ENCODE measurements around the gene OLFML2A. TPM values are rescaled to one million over a fixed set of nuclear protein-coding genes. Genes with fewer than 3 reads are reported as not detected.

OLFML2A gene
- total and polyA plus RNA-seq, 3 experiments from 2014 or later, result not detected

GRCh38 chr9:124852829-124853531 is 76.0 kb downstream of the OLFML2A start, which contains the start of gene WDR38:
Gene WDR38 (plus strand): TSS chr9:124853460. CDS start chr9:124853532, 72 bp downstream.
- Histone ChIP-seq H3K27ac (ENCODE audit: low read depth, low read length) (peak within 1 kb of the TSS; percentile 64), H3K4me1 (ENCODE audit: insufficient read depth, low read length) (peaks cover 15% of the 10 kb centered on the region), H3K36me3 (ENCODE audit: insufficient read depth, low read length) (peaks cover 6% of the 10 kb centered on the region), H3K9me3 (ENCODE audit: low read length) (no peaks in the 10 kb centered on the region), H3K4me3 (ENCODE audit: low read length) (peak within 1 kb of the TSS; percentile 44), H3K27me3 (ENCODE audit: insufficient read depth, low read length, poor library complexity, severe bottlenecking) (no peaks in the 10 kb centered on the region)
- Mint-ChIP-seq H3K9me3 (no peaks in the 10 kb centered on the region), H3K4me1 (peaks cover 8 to 29% (median 10%) of the 10 kb centered on the region in 3 donors), H3K27ac (peak within 1 kb of the TSS; percentile 64 to 91 (median 87)), H3K4me3 (peak within 1 kb of the TSS; percentile 56 to 88 (median 68)), H3K27me3 (peaks cover 0 to 2% of the 10 kb centered on the region in 2 donors), H3K36me3 (peaks cover 0 to 17% (median 0%) of the 10 kb centered on the region in 3 donors)
- peak; percentile 73 to 91 (median 87) for DNase-seq
- POLR2A ChIA-PET, result interaction anchor here (1.0 to 1.7 kb wide), 2 partner anchors 8 to 17 kb away, joined by 3 to 6 read pairs; no protein-coding TSS in a partner anchor
- CTCF ChIA-PET, result interaction anchor here (1.0 to 6.5 kb wide), 28 partner anchors 8 to 448 kb away, joined by 3 to 121 read pairs (median 5); partner anchors contain the start of genes ARPC5L, NR6A1, OLFML2A and RPL35

GRCh38 chr9:124853605-124854143 is 76.7 kb downstream of the OLFML2A start:
- peaks cover 15% of the 10 kb centered on the region for H3K4me1 ChIP-seq (ENCODE audit: insufficient read depth, low read length)
- POLR2A ChIA-PET, result interaction anchor here (1.7 kb wide), 1 partner anchor 16 kb away, joined by 6 read pairs; no protein-coding TSS in a partner anchor
- peak in 1 of 5 donors; percentile 18 for DNase-seq
- H3K4me1 Mint-ChIP-seq, result peaks cover 8 to 31% (median 12%) of the 10 kb centered on the region in 3 donors
- H3K27me3 ChIP-seq (ENCODE audit: insufficient read depth, low read length, poor library complexity, severe bottlenecking), result no peaks in the 10 kb centered on the region
- H3K27ac Mint-ChIP-seq, result peak overlapping the region; percentile 61 to 91 (median 86)
- peak overlapping the region in 5 of 7 donors; percentile 32 to 80 (median 57) for H3K4me3 Mint-ChIP-seq
- H3K36me3 ChIP-seq (ENCODE audit: insufficient read depth, low read length), result peaks cover 12% of the 10 kb centered on the region
- peaks cover 0 to 2% of the 10 kb centered on the region in 2 donors for H3K27me3 Mint-ChIP-seq
- no peaks in the 10 kb centered on the region for H3K9me3 ChIP-seq (ENCODE audit: low read length)
- H3K4me3 ChIP-seq (ENCODE audit: low read length), result peak overlapping the region; percentile 44
- no peaks in the 10 kb centered on the region for H3K9me3 Mint-ChIP-seq
- H3K27ac ChIP-seq (ENCODE audit: low read depth, low read length), result peak overlapping the region; percentile 64
- peaks cover 0 to 24% (median 2%) of the 10 kb centered on the region in 3 donors for H3K36me3 Mint-ChIP-seq
- CTCF ChIA-PET, result interaction anchor here (1.0 to 6.5 kb wide), 26 partner anchors 8 to 448 kb away, joined by 3 to 121 read pairs (median 6); partner anchors contain the start of genes ARPC5L, NR6A1, OLFML2A and RPL35

GRCh38 chr9:124854161-124854560 is 77.2 kb downstream of the OLFML2A start:
- Histone ChIP-seq H3K27me3 (ENCODE audit: insufficient read depth, low read length, poor library complexity, severe bottlenecking) (no peaks in the 10 kb centered on the region), H3K27ac (ENCODE audit: low read depth, low read length) (no peak overlapping the region), H3K4me1 (ENCODE audit: insufficient read depth, low read length) (peaks cover 15% of the 10 kb centered on the region), H3K36me3 (ENCODE audit: insufficient read depth, low read length) (peaks cover 17% of the 10 kb centered on the region), H3K9me3 (ENCODE audit: low read length) (no peaks in the 10 kb centered on the region), H3K4me3 (ENCODE audit: low read length) (no peak overlapping the region)
- POLR2A ChIA-PET, result interaction anchor here (1.7 kb wide), 1 partner anchor 16 kb away, joined by 6 read pairs; no protein-coding TSS in a partner anchor
- Mint-ChIP-seq H3K4me1 (peaks cover 11 to 36% (median 12%) of the 10 kb centered on the region in 3 donors), H3K4me3 (no peak overlapping the region), H3K9me3 (no peaks in the 10 kb centered on the region), H3K27ac (peak overlapping the region; percentile 61 to 91 (median 86)), H3K27me3 (peaks cover 0 to 2% of the 10 kb centered on the region in 2 donors), H3K36me3 (peaks cover 0 to 29% (median 4%) of the 10 kb centered on the region in 3 donors)
- DNase-seq, result no peak
- CTCF ChIA-PET, result interaction anchor here (1.1 to 6.5 kb wide), 20 partner anchors 7 to 447 kb away, joined by 3 to 121 read pairs (median 6); partner anchors contain the start of genes ARPC5L, NR6A1, OLFML2A and RPL35

GRCh38 chr9:124854822-124855221 is 77.9 kb downstream of the OLFML2A start:
- Mint-ChIP-seq H3K36me3 (peaks cover 0 to 35% (median 5%) of the 10 kb centered on the region in 3 donors), H3K4me1 (peaks cover 17 to 42% (median 18%) of the 10 kb centered on the region in 3 donors), H3K4me3 (peak overlapping the region in 1 of 7 donors; percentile 9), H3K9me3 (no peaks in the 10 kb centered on the region), H3K27me3 (peaks cover 0 to 2% of the 10 kb centered on the region in 2 donors), H3K27ac (peak overlapping the region; percentile 33 to 96 (median 80))
- Histone ChIP-seq H3K4me1 (ENCODE audit: insufficient read depth, low read length) (peaks cover 19% of the 10 kb centered on the region), H3K4me3 (ENCODE audit: low read length) (no peak overlapping the region), H3K27ac (ENCODE audit: low read depth, low read length) (no peak overlapping the region), H3K27me3 (ENCODE audit: insufficient read depth, low read length, poor library complexity, severe bottlenecking) (no peaks in the 10 kb centered on the region), H3K9me3 (ENCODE audit: low read length) (no peaks in the 10 kb centered on the region), H3K36me3 (ENCODE audit: insufficient read depth, low read length) (peaks cover 23% of the 10 kb centered on the region)
- CTCF ChIA-PET, result interaction anchor here (1.5 to 6.5 kb wide), 4 partner anchors 14 to 81 kb away, joined by 4 to 121 read pairs (median 16); partner anchors contain the start of genes NR6A1 and OLFML2A
- no peak for DNase-seq
- POLR2A ChIA-PET, result no interaction called here

GRCh38 chr9:124855566-124855943 is 78.6 kb downstream of the OLFML2A start:
- no peaks in the 10 kb centered on the region for H3K9me3 ChIP-seq (ENCODE audit: low read length)
- Mint-ChIP-seq H3K27me3 (peaks cover 0 to 2% of the 10 kb centered on the region in 2 donors), H3K27ac (peak overlapping the region in 5 of 8 donors; percentile 11 to 90 (median 51)), H3K4me3 (no peak overlapping the region), H3K36me3 (peaks cover 4 to 43% (median 12%) of the 10 kb centered on the region in 3 donors), H3K9me3 (no peaks in the 10 kb centered on the region), H3K4me1 (peaks cover 24 to 50% (median 25%) of the 10 kb centered on the region in 3 donors)
- peaks cover 27% of the 10 kb centered on the region for H3K4me1 ChIP-seq (ENCODE audit: insufficient read depth, low read length)
- DNase-seq, result no peak
- POLR2A ChIA-PET, result interaction anchor here (0.5 kb wide), 1 partner anchor 270 kb away, joined by 4 read pairs; no protein-coding TSS in a partner anchor
- H3K27ac ChIP-seq (ENCODE audit: low read depth, low read length), result no peak overlapping the region
- CTCF ChIA-PET, result interaction anchor here (0.5 to 6.5 kb wide), 4 partner anchors 16 to 357 kb away, joined by 3 to 121 read pairs (median 4); partner anchors contain the start of genes NR6A1 and OLFML2A
- H3K27me3 ChIP-seq (ENCODE audit: insufficient read depth, low read length, poor library complexity, severe bottlenecking), result no peaks in the 10 kb centered on the region
- H3K36me3 ChIP-seq (ENCODE audit: insufficient read depth, low read length), result peaks cover 31% of the 10 kb centered on the region
- no peak overlapping the region for H3K4me3 ChIP-seq (ENCODE audit: low read length)

GRCh38 chr9:124855944-124856765 is 79.2 kb downstream of the OLFML2A start:
- Histone ChIP-seq H3K36me3 (ENCODE audit: insufficient read depth, low read length) (peaks cover 32% of the 10 kb centered on the region), H3K9me3 (ENCODE audit: low read length) (no peaks in the 10 kb centered on the region), H3K27me3 (ENCODE audit: insufficient read depth, low read length, poor library complexity, severe bottlenecking) (no peaks in the 10 kb centered on the region), H3K4me3 (ENCODE audit: low read length) (no peak overlapping the region), H3K27ac (ENCODE audit: low read depth, low read length) (no peak overlapping the region), H3K4me1 (ENCODE audit: insufficient read depth, low read length) (peaks cover 33% of the 10 kb centered on the region)
- no peak overlapping the region for H3K4me3 Mint-ChIP-seq
- peaks cover 0 to 2% of the 10 kb centered on the region in 2 donors for H3K27me3 Mint-ChIP-seq
- DNase-seq, result no peak
- CTCF ChIA-PET, result interaction anchor here (0.5 to 6.5 kb wide), 5 partner anchors 15 to 356 kb away, joined by 3 to 121 read pairs (median 4); partner anchors contain the start of genes NR6A1 and OLFML2A
- peaks cover 28 to 56% (median 31%) of the 10 kb centered on the region in 3 donors for H3K4me1 Mint-ChIP-seq
- POLR2A ChIA-PET, result interaction anchor here (0.6 kb wide), 1 partner anchor 53 kb away, joined by 4 read pairs; no protein-coding TSS in a partner anchor
- H3K36me3 Mint-ChIP-seq, result peaks cover 4 to 48% (median 12%) of the 10 kb centered on the region in 3 donors
- H3K27ac Mint-ChIP-seq, result peak overlapping the region in 3 of 8 donors; percentile 11 to 90 (median 41)
- no peaks in the 10 kb centered on the region for H3K9me3 Mint-ChIP-seq

Measured in CD8-positive, alpha-beta memory T cell (primary cell).